K562 (cell line): ENCODE measurements around the gene PCK1. TPM values are rescaled to one million over a fixed set of nuclear protein-coding genes. Genes with fewer than 3 reads are reported as not detected.

Experiments used
- ATAC-seq: fragments of 200-7000 bp; cut with Tn5 transposase; 3 replicates; pipeline ENCODE4 v1.9.1; 2020; ENCODE audit warnings: moderate library complexity
- BruUV-seq: library from RNA; stranded (reverse); fragments of 400-500 nt; replicated peaks from 2 replicates; lab custom pipeline; 2021; lab: Mats Ljungman, UMichigan
- CTCF ChIA-PET: fragments of 300-600 bp; formaldehyde crosslinking; extraction: SDS; loops from one replicate; lab custom pipeline; 2021; ENCODE audit warnings: low intra/inter-chr PET ratio; lab: Yijun Ruan, JAX
- POLR2A ChIA-PET: fragments of 300-600, 350-650 bp; sonication (Branson Sonifier 250); formaldehyde crosslinking; extraction: SDS; loops from one replicate; lab custom pipeline; 2021; ENCODE audit warnings: antibody characterized with exemption, inconsistent platforms; lab: Yijun Ruan, JAX
- DNase-seq, 4 experiments: peaks; one replicate each; pipeline versions ENCODE4 v3.0.0 to v3.0.0-alpha.2; 2011 to 2018; ENCODE audit warnings: low spot score in 3 of 4, mixed read lengths in 3 of 4; ENCODE audit errors: extremely low read depth in 1 of 4
- FAIRE-seq: peaks from 2 replicates; lab custom pipeline; 2011; peaks lifted over from hg19 to GRCh38; lab: Jason Lieb, UNC
- H2AFZ ChIP-seq: 2 replicates; pipeline ENCODE4 v1.6.0; 2011; ENCODE audit warnings: low read depth, low read length, control low read depth, inconsistent platforms
- H3K27ac ChIP-seq: fragments of 200-600 bp; 3 replicates; pipeline ENCODE4 v1.8.0; 2011; ENCODE audit warnings: low read depth, mild to moderate bottlenecking, control low read depth, inconsistent platforms, low read length, moderate library complexity, mixed read lengths; ENCODE audit errors: extremely low read depth
- H3K27me3 ChIP-seq, 2 experiments: fragments of 300-600 bp in 1 of 2; 2 replicates in 1 of 2; 3 replicates in 1 of 2; pipeline versions ENCODE4 v1.6.0 to v1.8.0; 2011; ENCODE audit warnings: inconsistent platforms in 2 of 2, low read length in 2 of 2, mild to moderate bottlenecking in 1 of 2, mixed read lengths in 1 of 2, moderate library complexity in 1 of 2; ENCODE audit not compliant: control insufficient read depth in 2 of 2, insufficient read depth in 2 of 2
- H3K36me3 ChIP-seq: fragments of 300-600 bp; 3 replicates; pipeline ENCODE4 v1.8.0; 2011; ENCODE audit warnings: mild to moderate bottlenecking, low read length, inconsistent platforms; ENCODE audit not compliant: control insufficient read depth, insufficient read depth
- H3K4me1 ChIP-seq, 2 experiments: fragments of 200-600 bp in 1 of 2; replicated peaks in 1 of 2; 2 replicates in 1 of 2; 3 replicates in 1 of 2; pipeline versions ENCODE4 v1.5.1 to v1.8.0; 2011; ENCODE audit warnings: inconsistent platforms in 2 of 2, low read length in 2 of 2, mild to moderate bottlenecking in 1 of 2, mixed read lengths in 1 of 2, moderate library complexity in 1 of 2; ENCODE audit not compliant: control insufficient read depth in 2 of 2, insufficient read depth in 2 of 2
- H3K4me2 ChIP-seq: 2 replicates; pipeline ENCODE4 v1.6.1; 2011; ENCODE audit warnings: low read length, control low read depth, inconsistent platforms, mixed read lengths; ENCODE audit not compliant: insufficient read depth
- H3K4me3 ChIP-seq: fragments of 200-600 bp; sonication (generic), shearing (Covaris generic); 2 replicates; pipeline ENCODE4 v1.5.1; 2016; ENCODE audit warnings: control low read depth, inconsistent platforms
- H3K79me2 ChIP-seq: fragments of 200-600 bp; 3 replicates; pipeline ENCODE4 v1.8.0; 2011; ENCODE audit warnings: low read length, inconsistent platforms; ENCODE audit not compliant: control insufficient read depth, insufficient read depth
- H3K9ac ChIP-seq, 2 experiments: 2 replicates each; pipeline versions ENCODE4 v1.6.0 to v1.6.1; 2011; ENCODE audit warnings: low read depth in 2 of 2, low read length in 2 of 2, control low read depth in 1 of 2, inconsistent platforms in 1 of 2, mild to moderate bottlenecking in 1 of 2, mixed read lengths in 1 of 2; ENCODE audit not compliant: insufficient read depth in 1 of 2
- H3K9me1 ChIP-seq: one replicate; pipeline ENCODE4 v1.6.0; 2011; ENCODE audit warnings: inconsistent platforms, mild to moderate bottlenecking, low read length, moderate library complexity; ENCODE audit not compliant: control insufficient read depth, insufficient read depth
- H3K9me3 ChIP-seq: replicated peaks from 2 replicates; pipeline ENCODE4 v1.5.1; 2011; ENCODE audit warnings: low read depth, low read length, inconsistent platforms; ENCODE audit not compliant: control insufficient read depth, insufficient read depth
- H4K20me1 ChIP-seq: replicated peaks from 2 replicates; pipeline ENCODE4 v1.6.1; 2011; ENCODE audit warnings: low read length, inconsistent platforms, mixed read lengths; ENCODE audit not compliant: control insufficient read depth, insufficient read depth
- ATF1 ChIP-seq, 2 experiments: fragments of 450-650 bp in 1 of 2; IDR thresholded peaks; 2 replicates each; pipeline ENCODE4 v1.6.1; 2016; ENCODE audit warnings: missing compliant biosample characterization in 1 of 2, missing genetic modification characterization in 1 of 2
- CREM ChIP-seq: IDR thresholded peaks from 2 replicates; pipeline ENCODE4 v1.6.1; 2014; ENCODE audit warnings: antibody characterized with exemption, low read depth
- NCOA1 ChIP-seq: fragments of 450-650 bp; IDR thresholded peaks from 2 replicates; pipeline ENCODE4 v1.6.1; 2016; ENCODE audit warnings: low read depth
- NR4A1 ChIP-seq, 2 experiments: fragments of 250-450 bp in 1 of 2; fragments of 450-650 bp in 1 of 2; sonication (Bioruptor Pico) in 1 of 2; IDR thresholded peaks; 2 replicates each; pipeline versions ENCODE4 v1.4.0 to v1.6.1; 2016 to 2020; ENCODE audit warnings: mild to moderate bottlenecking in 2 of 2, missing compliant biosample characterization in 1 of 2, missing genetic modification characterization in 1 of 2, moderate library complexity in 1 of 2
- POLR2A ChIP-seq: fragments of 450-650 bp; conservative IDR thresholded peaks from 2 replicates; pipeline ENCODE4 v1.6.1; 2016
- TAF9B ChIP-seq: fragments of 450-650 bp; IDR thresholded peaks from 2 replicates; pipeline ENCODE4 v1.6.1; 2018; ENCODE audit warnings: mild to moderate bottlenecking; ENCODE audit not compliant: partially characterized antibody
- ZC3H11A ChIP-seq: IDR thresholded peaks from 2 replicates; pipeline ENCODE4 v1.6.1; 2012; ENCODE audit warnings: low read depth, low read length, improper control_type of control experiment
- WGBS: fragments of 100-300 bp; shearing (Covaris generic); methylation state at CpG from one replicate; pipeline ENCODE4 v1.1.6; 2016; ENCODE audit warnings: low coverage, mixed read lengths; ENCODE audit not compliant: insufficient coverage; ENCODE audit errors: missing lambda C conversion rate; 5-methylcytosine and 5-hydroxymethylcytosine counted together
- in situ Hi-C: fragments of 300-500 bp; cut with MboI; formaldehyde crosslinking; loops from 4 replicates; pipeline ENCODE4 v1.15.0; 2018; ENCODE audit warnings: inconsistent platforms, mixed read lengths
- intact Hi-C: fragments of 100-400 bp; cut with micrococcal nuclease; formaldehyde crosslinking; loops from 2 replicates; pipeline ENCODE4 v1.14.2; 2022
- polyA plus RNA-seq, 8 experiments: library from polyadenylated mRNA; depleted of rRNA in 4 of 8; stranded (reverse) in 5 of 8; unstranded in 3 of 8; fragments of >200 nt; fragmentation: Nextera tagmentation in 2 of 8; fragmentation: Illumina TruSeq in 1 of 8; extraction: Ambion mirVana in 2 of 8; extraction: Trizol in 1 of 8; gene quantifications; 2 replicates each; pipeline versions ENCODE4 v1.2.1 to v1.2.3, GENCODE V29; 2011 to 2014; ENCODE audit warnings: inconsistent platforms in 1 of 8, missing spikeins in 1 of 8
- total RNA-seq, 7 experiments: library from RNA; depleted of rRNA in 6 of 7; stranded (reverse); fragments of >200 nt in 6 of 7; fragmentation: Illumina TruSeq in 2 of 7; extraction: Trizol in 2 of 7; gene quantifications; 2 replicates each; pipeline versions ENCODE4 v1.2.1 to v1.2.3, GENCODE V29; 2011 to 2021; ENCODE audit warnings: low replicate concordance in 1 of 7
- TF ChIP-seq, protein P1 (sequence below): fragments of 450-650 bp; conservative IDR thresholded peaks from 2 replicates; pipeline ENCODE4 v1.6.1; 2016; ENCODE audit warnings: missing genetic modification characterization, low read depth, mild to moderate bottlenecking, missing compliant biosample characterization, moderate library complexity
- TF ChIP-seq, protein P2 (sequence below): sonication (generic); IDR thresholded peaks from 2 replicates; pipeline ENCODE4 v1.6.1; 2016
- TF ChIP-seq, protein P3 (sequence below): sonication (generic); formaldehyde crosslinking; IDR thresholded peaks from 2 replicates; pipeline ENCODE4 v1.8.0; 2022; ENCODE audit warnings: mild to moderate bottlenecking, missing genetic modification reagents

Gene PCK1
- total and polyA plus RNA-seq, 9 of the 15 experiments (the other 6 are each of a cell fraction or from before 2014, with no cell fraction given): 0.05 to 0.73 (median 0.15) TPM

DNA sequence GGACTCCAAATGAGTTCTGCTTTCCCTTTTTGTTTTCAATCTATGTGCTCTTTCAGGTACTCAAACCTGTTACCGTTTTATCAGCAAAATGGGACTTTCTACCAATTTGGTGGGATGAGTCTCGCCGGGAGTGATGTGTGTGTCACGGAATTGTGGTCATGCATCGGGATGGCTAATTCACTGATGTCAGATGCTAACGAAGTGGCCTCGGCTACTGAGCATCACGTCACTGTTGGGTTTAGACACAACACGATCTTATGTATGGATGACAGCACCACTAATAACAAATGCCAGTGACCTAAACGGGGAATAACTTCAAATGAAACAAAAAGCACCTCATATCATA, 1.6 kb upstream of the PCK1 start:
- no peaks in the 10 kb centered on the region for H3K9me1 ChIP-seq
- intact Hi-C loops: no loop called here
- WGBS: 34% methylated on average over 10 of the region's 10 CpGs
- no peak for DNase-seq
- peak overlapping the region in 1 of 2 experiments; percentile 8; a peak in 1 of 4 replicates for H3K9ac ChIP-seq
- no peaks in the 10 kb centered on the region for H4K20me1 ChIP-seq
- BruUV-seq: no TSS peak
- no peaks in the 10 kb centered on the region for H3K79me2 ChIP-seq
- TF ChIP-seq CREM (0 out of 2 replicates have a peak, but pooled peaks have one; percentile 1), ZC3H11A (no peak), NR4A1 (CRISPR knock-in tag; IDR thresholded peaks at IDR 0.05) (no peak), NR4A1 (tag; IDR thresholded peaks at IDR 0.05) (0 out of 2 replicates have a peak, but pooled peaks have one; percentile 34), NCOA1 (0 out of 2 replicates have a peak, but pooled peaks have one; percentile 22), POLR2A (no peak), ATF1 (CRISPR knock-in tag; IDR thresholded peaks at IDR 0.05) (no peak), ATF1 (tag; IDR thresholded peaks at IDR 0.05) (0 out of 2 replicates have a peak, but pooled peaks have one; percentile 27), TAF9B (no peak)
- TF ChIP-seq, protein P1, sequence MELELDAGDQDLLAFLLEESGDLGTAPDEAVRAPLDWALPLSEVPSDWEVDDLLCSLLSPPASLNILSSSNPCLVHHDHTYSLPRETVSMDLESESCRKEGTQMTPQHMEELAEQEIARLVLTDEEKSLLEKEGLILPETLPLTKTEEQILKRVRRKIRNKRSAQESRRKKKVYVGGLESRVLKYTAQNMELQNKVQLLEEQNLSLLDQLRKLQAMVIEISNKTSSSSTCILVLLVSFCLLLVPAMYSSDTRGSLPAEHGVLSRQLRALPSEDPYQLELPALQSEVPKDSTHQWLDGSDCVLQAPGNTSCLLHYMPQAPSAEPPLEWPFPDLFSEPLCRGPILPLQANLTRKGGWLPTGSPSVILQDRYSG (tag): 0 out of 2 replicates have a peak, but pooled peaks have one; percentile 5
- TF ChIP-seq, protein P2, sequence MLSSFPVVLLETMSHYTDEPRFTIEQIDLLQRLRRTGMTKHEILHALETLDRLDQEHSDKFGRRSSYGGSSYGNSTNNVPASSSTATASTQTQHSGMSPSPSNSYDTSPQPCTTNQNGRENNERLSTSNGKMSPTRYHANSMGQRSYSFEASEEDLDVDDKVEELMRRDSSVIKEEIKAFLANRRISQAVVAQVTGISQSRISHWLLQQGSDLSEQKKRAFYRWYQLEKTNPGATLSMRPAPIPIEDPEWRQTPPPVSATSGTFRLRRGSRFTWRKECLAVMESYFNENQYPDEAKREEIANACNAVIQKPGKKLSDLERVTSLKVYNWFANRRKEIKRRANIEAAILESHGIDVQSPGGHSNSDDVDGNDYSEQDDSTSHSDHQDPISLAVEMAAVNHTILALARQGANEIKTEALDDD: 0 out of 2 replicates have a peak, but pooled peaks have one; percentile 22
- TF ChIP-seq, protein P3, sequence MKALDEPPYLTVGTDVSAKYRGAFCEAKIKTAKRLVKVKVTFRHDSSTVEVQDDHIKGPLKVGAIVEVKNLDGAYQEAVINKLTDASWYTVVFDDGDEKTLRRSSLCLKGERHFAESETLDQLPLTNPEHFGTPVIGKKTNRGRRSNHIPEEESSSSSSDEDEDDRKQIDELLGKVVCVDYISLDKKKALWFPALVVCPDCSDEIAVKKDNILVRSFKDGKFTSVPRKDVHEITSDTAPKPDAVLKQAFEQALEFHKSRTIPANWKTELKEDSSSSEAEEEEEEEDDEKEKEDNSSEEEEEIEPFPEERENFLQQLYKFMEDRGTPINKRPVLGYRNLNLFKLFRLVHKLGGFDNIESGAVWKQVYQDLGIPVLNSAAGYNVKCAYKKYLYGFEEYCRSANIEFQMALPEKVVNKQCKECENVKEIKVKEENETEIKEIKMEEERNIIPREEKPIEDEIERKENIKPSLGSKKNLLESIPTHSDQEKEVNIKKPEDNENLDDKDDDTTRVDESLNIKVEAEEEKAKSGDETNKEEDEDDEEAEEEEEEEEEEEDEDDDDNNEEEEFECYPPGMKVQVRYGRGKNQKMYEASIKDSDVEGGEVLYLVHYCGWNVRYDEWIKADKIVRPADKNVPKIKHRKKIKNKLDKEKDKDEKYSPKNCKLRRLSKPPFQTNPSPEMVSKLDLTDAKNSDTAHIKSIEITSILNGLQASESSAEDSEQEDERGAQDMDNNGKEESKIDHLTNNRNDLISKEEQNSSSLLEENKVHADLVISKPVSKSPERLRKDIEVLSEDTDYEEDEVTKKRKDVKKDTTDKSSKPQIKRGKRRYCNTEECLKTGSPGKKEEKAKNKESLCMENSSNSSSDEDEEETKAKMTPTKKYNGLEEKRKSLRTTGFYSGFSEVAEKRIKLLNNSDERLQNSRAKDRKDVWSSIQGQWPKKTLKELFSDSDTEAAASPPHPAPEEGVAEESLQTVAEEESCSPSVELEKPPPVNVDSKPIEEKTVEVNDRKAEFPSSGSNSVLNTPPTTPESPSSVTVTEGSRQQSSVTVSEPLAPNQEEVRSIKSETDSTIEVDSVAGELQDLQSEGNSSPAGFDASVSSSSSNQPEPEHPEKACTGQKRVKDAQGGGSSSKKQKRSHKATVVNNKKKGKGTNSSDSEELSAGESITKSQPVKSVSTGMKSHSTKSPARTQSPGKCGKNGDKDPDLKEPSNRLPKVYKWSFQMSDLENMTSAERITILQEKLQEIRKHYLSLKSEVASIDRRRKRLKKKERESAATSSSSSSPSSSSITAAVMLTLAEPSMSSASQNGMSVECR (CRISPR knock-in tag): no peak
- TF ChIP-seq, all 486 proteins: peak for 6
- H3K36me3 ChIP-seq: no peaks in the 10 kb centered on the region
- peaks cover 27 to 34% of the 10 kb centered on the region in 2 experiments for H3K4me1 ChIP-seq
- H3K4me2 ChIP-seq: peak overlapping the region; percentile 50; the same call in 1 of the 2 replicates
- peak overlapping the region; percentile 88 for H2AFZ ChIP-seq
- CTCF ChIA-PET: no interaction called here
- FAIRE-seq (peak; percentile 11), ATAC-seq (no peak)
- H3K27ac ChIP-seq: no peak overlapping the region
- H3K27me3 ChIP-seq: no peaks in the 10 kb centered on the region
- no peaks in the 10 kb centered on the region for H3K9me3 ChIP-seq
- in situ Hi-C loops: no loop called here
- POLR2A ChIA-PET: interaction anchor here (0.6 to 1.0 kb wide), 6 partner anchors 11 to 32 kb away, joined by 3 to 5 read pairs (median 3); no protein-coding TSS in a partner anchor
- no peak overlapping the region for H3K4me3 ChIP-seq
